Measurements from ENCODE around the gene PLAC8.
"Not testable (repeated sequence)": the region's sequence is repeated elsewhere in the genome, so short reads cannot be mapped to it uniquely, and the experiment has no call there.

Gene PLAC8

GRCh38 chr4:83071116-83071515, 43.4 kb downstream of the PLAC8 start:
- no peak for TF ChIP-seq GATA1 (IDR thresholded peaks at IDR 0.05; ENCODE audit: low read depth, low read length)
- no peak for TF ChIP-seq POLR2A (IDR thresholded peaks at IDR 0.05; ENCODE audit: low read length)
- no peak for DNase-seq

DNA sequence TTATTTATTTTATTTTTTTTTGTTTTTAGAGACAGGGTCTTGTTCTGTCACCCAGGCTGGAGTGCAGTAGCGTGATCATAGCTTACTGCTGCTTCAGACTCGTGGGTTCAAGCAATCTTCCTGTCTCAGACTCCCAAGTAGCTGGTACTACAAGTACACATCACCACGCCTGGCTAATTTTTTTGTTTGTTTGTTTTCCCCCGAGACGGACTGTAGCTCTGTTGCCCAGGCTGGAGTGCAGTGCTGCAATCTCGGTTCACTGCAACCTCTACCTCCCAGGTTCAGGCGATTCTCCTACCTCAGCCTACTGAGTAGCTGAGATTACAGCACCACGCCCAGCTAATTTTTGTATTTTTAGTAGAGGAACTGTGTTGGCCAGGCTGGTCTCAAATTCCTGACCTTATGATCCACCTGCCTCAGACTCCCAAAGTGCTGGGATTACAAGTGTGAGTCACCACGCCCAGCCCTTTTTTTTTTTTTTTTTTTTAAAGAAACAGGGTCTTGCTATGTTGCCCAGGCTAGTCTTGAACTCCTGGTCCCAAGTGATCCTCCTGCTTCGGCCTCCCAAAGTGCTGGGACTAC, 47.4 kb downstream of the PLAC8 start:
- TF ChIP-seq GATA1 (IDR thresholded peaks at IDR 0.05; ENCODE audit: low read depth, low read length) (no peak), POLR2A (IDR thresholded peaks at IDR 0.05; ENCODE audit: low read length) (no peak)
- DNase-seq, result no peak

DNA sequence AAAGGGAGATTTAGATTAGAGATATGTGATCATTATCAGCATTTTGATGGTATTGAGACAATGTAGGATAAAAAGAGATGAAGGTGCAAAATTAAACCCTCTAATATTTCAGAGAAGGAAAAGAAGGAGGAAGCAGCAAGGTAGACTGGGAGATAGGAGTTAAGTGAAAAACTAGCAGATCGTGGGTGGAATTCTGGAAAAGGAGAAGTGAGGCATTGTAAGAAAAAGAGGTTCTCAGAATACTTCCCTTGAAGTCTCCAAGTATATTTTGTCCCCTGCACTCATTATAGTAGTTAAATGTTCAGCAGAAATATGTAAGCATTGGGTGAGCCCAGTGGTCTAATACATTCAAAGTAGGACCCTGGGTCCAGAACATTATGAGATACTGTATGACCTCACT, 49.3 kb downstream of the PLAC8 start:
- TF ChIP-seq GATA1 (IDR thresholded peaks at IDR 0.05; ENCODE audit: low read depth, low read length), result no peak
- TF ChIP-seq POLR2A (IDR thresholded peaks at IDR 0.05; ENCODE audit: low read length), result no peak
- DNase-seq, result no peak

GRCh38 chr4:83062739-83063138, 51.8 kb downstream of the PLAC8 start:
- TF ChIP-seq POLR2A (IDR thresholded peaks at IDR 0.05; ENCODE audit: low read length) (no peak), GATA1 (IDR thresholded peaks at IDR 0.05; ENCODE audit: low read depth, low read length) (no peak)
- DNase-seq, result no peak

GRCh38 chr4:83054928-83055327, 59.6 kb downstream of the PLAC8 start:
- DNase-seq, result peak in 1 of 2 experiments; percentile 27
- TF ChIP-seq POLR2A (IDR thresholded peaks at IDR 0.05; ENCODE audit: low read length), result no peak
- TF ChIP-seq GATA1 (IDR thresholded peaks at IDR 0.05; ENCODE audit: low read depth, low read length), result no peak

GRCh38 chr4:83048781-83049180, 65.7 kb downstream of the PLAC8 start:
- not testable (repeated sequence) for DNase-seq

GRCh38 chr4:83046693-83047473, 67.6 kb downstream of the PLAC8 start:
- no peak for TF ChIP-seq GATA1 (IDR thresholded peaks at IDR 0.05; ENCODE audit: low read depth, low read length)
- TF ChIP-seq POLR2A (IDR thresholded peaks at IDR 0.05; ENCODE audit: low read length), result no peak
- DNase-seq, result no peak

DNA sequence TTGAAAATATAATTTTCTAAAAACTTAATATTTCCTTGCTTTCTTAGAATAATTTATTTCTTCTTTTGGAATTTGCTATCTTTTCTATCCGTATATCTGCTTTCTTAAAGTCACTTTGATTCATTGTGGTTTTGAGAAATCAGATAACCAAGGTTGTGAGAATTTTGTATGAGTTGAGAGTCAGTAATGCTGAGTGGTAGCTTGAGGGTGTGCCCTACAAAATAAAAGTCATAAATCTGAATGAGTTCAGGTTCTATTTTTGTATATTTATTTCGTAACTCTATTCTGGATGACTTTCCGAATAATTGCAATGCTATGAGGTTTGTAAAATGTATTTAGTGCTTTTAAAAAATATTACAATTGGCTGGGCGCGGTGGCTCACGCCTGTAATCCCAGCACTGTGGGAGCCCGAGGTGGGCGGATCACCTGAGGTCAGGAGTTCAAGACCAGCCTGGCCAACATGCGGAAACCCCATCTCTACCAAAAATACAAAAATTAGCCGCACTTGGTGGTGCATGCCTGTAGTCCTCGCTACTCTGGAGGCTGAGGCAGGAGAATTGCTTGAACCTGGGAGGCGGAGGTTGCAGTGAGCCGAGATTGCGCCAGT, 70.6 kb downstream of the PLAC8 start:
- DNase-seq, result no peak
- no peak for TF ChIP-seq POLR2A (IDR thresholded peaks at IDR 0.05; ENCODE audit: low read length)
- TF ChIP-seq GATA1 (IDR thresholded peaks at IDR 0.05; ENCODE audit: low read depth, low read length), result no peak

DNA sequence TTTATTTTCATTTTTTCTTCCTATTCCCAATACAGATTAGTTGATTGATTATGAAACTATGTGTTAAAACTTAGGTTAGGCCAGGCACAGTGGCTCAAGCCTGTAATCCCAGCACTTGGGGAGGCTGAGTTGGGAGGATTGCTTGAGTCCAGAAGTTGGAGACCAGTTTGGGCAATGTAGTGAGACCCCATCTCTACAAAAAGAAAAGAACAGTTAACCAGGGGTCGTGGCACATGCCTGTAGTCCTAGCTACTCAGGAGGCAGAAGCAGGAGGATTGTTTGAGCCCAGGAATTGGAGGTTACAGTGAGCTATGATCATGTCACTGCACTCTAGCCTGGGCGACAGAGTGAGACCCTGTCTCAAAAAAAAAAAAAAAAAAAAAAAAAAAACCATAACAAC, 71.4 kb downstream of the PLAC8 start:
- not testable (repeated sequence) for DNase-seq

- no peak for DNase-seq
- no peak for TF ChIP-seq POLR2A (IDR thresholded peaks at IDR 0.05; ENCODE audit: low read length)
- TF ChIP-seq GATA1 (IDR thresholded peaks at IDR 0.05; ENCODE audit: low read depth, low read length), result no peak
These were observed 74.3 kb downstream of the PLAC8 start for GRCh38 chr4:83040269-83040668.
